HCT116 (cell line): ENCODE data around the gene STX1A. TPM values are rescaled to one million over a fixed set of nuclear protein-coding genes. Genes with fewer than 3 reads are reported as not detected.

Experiments used
- ATF3 ChIP-seq: IDR thresholded peaks from 2 replicates; pipeline ENCODE4 v1.6.1; 2012
- CBX3 ChIP-seq: IDR thresholded peaks from 2 replicates; pipeline ENCODE4 v1.6.1; 2012; ENCODE audit warnings: low read depth
- CEBPB ChIP-seq: IDR thresholded peaks from 2 replicates; pipeline ENCODE4 v1.6.1; 2012; ENCODE audit warnings: low read depth
- CTCF ChIP-seq, 3 experiments: fragments of 200-600 bp in 1 of 3; sonication (generic) in 1 of 3; IDR thresholded peaks in 2 of 3; conservative IDR thresholded peaks in 1 of 3; 2 replicates each; pipeline ENCODE4 v1.5.1; 2012 to 2017; ENCODE audit warnings: low read depth in 2 of 3, low read length in 2 of 3, antibody characterized with exemption in 1 of 3, borderline replicate concordance in 1 of 3, control low read depth in 1 of 3, mild to moderate bottlenecking in 1 of 3, mixed read lengths in 1 of 3, mixed run types in 1 of 3, moderate library complexity in 1 of 3; ENCODE audit not compliant: insufficient read depth in 1 of 3
- EGR1 ChIP-seq: IDR thresholded peaks from 2 replicates; pipeline ENCODE4 v1.6.1; 2012; ENCODE audit warnings: low read depth
- ELF1 ChIP-seq: IDR thresholded peaks from 2 replicates; pipeline ENCODE4 v1.6.1; 2012; ENCODE audit warnings: low read depth, borderline replicate concordance
- EZH2 ChIP-seq: fragments of 200-600 bp; sonication (generic); IDR thresholded peaks from 2 replicates; pipeline ENCODE4 v1.6.1; 2017; ENCODE audit warnings: antibody characterized with exemption, mixed run types
- MAX ChIP-seq: IDR thresholded peaks from 2 replicates; pipeline ENCODE4 v1.6.1; 2012
- POLR2AphosphoS5 ChIP-seq: IDR thresholded peaks from 2 replicates; pipeline ENCODE4 v1.6.1; 2011; ENCODE audit warnings: mild to moderate bottlenecking, low read depth, low read length, moderate library complexity
- REST ChIP-seq: IDR thresholded peaks from 2 replicates; pipeline ENCODE4 v1.6.1; 2012; ENCODE audit warnings: low read depth
- SIN3A ChIP-seq: IDR thresholded peaks from 2 replicates; pipeline ENCODE4 v1.6.1; 2012; ENCODE audit warnings: low read depth
- SP1 ChIP-seq: IDR thresholded peaks from 2 replicates; pipeline ENCODE4 v1.6.1; 2012; ENCODE audit warnings: low read depth
- SRF ChIP-seq: IDR thresholded peaks from 2 replicates; pipeline ENCODE4 v1.6.1; 2012; ENCODE audit warnings: low read depth
- YY1 ChIP-seq: IDR thresholded peaks from 2 replicates; pipeline ENCODE4 v1.6.1; 2011; ENCODE audit warnings: low read length, low read depth, moderate library complexity, mild to moderate bottlenecking; ENCODE audit not compliant: insufficient replicate concordance; ENCODE audit errors: extremely low read depth
- ZFX ChIP-seq: fragments of 450-650 bp; IDR thresholded peaks from 2 replicates; pipeline ENCODE4 v1.6.1; 2017
- ZNF274 ChIP-seq: fragments of 200-500 bp; sonication (Bioruptor generic); IDR thresholded peaks from 2 replicates; pipeline ENCODE4 v1.6.1; 2014; ENCODE audit warnings: mild to moderate bottlenecking, low read depth, low read length, inconsistent platforms
- total RNA-seq: library from RNA; stranded (reverse); gene quantifications from one replicate; pipeline ENCODE4 v1.2.1, GENCODE V29; 2021; ENCODE audit not compliant: unreplicated experiment

STX1A gene
- total RNA-seq, 1 experiment from 2014 or later = 39.4 TPM

- TF ChIP-seq REST (no peak), CBX3 (peak; percentile 63; the same call in 1 of the 2 replicates), CEBPB (no peak), CTCF (IDR thresholded peaks at IDR 0.05 in 2 of 3, conservative IDR thresholded peaks at IDR 0.05 in 1 of 3; ENCODE audit: borderline replicate concordance in 1 of 3, insufficient read depth in 1 of 3, low read depth in 2 of 3, low read length in 2 of 3) (peak; percentile 57 to 68 (median 61); a peak in 5 of 6 replicates), SP1 (peak; percentile 59), EGR1 (no peak), POLR2AphosphoS5 (peak; percentile 72), ATF3 (no peak), EZH2 (no peak), ELF1 (no peak), SRF (no peak), MAX (peak; percentile 71), ZNF274 (no peak), YY1 (peak; percentile 70), ZFX (no peak; the same call in 1 of the 2 replicates), SIN3A (no peak)
Measured at GRCh38 chr7:73667344-73668102, 51.9 kb downstream of the STX1A start, which contains the start of gene VPS37D (continued).
